G401 (cell line): ENCODE data around the gene SYNJ2. TPM values are rescaled to one million over a fixed set of nuclear protein-coding genes. Genes with fewer than 3 reads are reported as not detected.

ENCODE experiments used
- DNase-seq: peaks from one replicate; pipeline ENCODE4 v3.0.0-alpha.2; 2015; ENCODE audit warnings: low spot score
- in situ Hi-C: cut with HindIII; loops from 2 replicates; pipeline ENCODE4 v1.10.0; 2016; ENCODE audit warnings: low sequenced_read_pairs, mixed read lengths
- total RNA-seq: library from RNA; depleted of rRNA; stranded (reverse); fragments of >200 nt; shearing (Covaris generic); gene quantifications from 2 replicates; pipeline ENCODE4 v1.2.3, GENCODE V29; 2014

Gene SYNJ2
- total RNA-seq, 1 experiment from 2014 or later, result 12.2 TPM

GRCh38 chr6:158033077-158033750, 51.6 kb downstream of the SYNJ2 start:
- in situ Hi-C loops, result no loop called here
- no peak for DNase-seq

GRCh38 chr6:158033751-158034702, 52.4 kb downstream of the SYNJ2 start:
- no peak for DNase-seq
- in situ Hi-C loops, result no loop called here

GRCh38 chr6:158036261-158036660, 54.6 kb downstream of the SYNJ2 start:
- in situ Hi-C loops, result no loop called here
- DNase-seq, result no peak

GRCh38 chr6:158037021-158037420, 55.4 kb downstream of the SYNJ2 start:
- in situ Hi-C loops, result no loop called here
- no peak for DNase-seq

- DNase-seq, result no peak
- in situ Hi-C loops, result no loop called here
Observed at GRCh38 chr6:158037771-158038170, 56.1 kb downstream of the SYNJ2 start.

GRCh38 chr6:158038291-158039177, 56.9 kb downstream of the SYNJ2 start:
- in situ Hi-C loops, result no loop called here
- no peak for DNase-seq

GRCh38 chr6:158039178-158039557, 57.5 kb downstream of the SYNJ2 start:
- in situ Hi-C loops, result no loop called here
- DNase-seq, result no peak

GRCh38 chr6:158039571-158040050, 57.9 kb downstream of the SYNJ2 start:
- peak; percentile 87 for DNase-seq
- in situ Hi-C loops, result no loop called here

- DNase-seq, result no peak
- in situ Hi-C loops, result no loop called here
Observed at GRCh38 chr6:158040051-158040803, 58.6 kb downstream of the SYNJ2 start.

GRCh38 chr6:158040804-158041347, 59.2 kb downstream of the SYNJ2 start:
- in situ Hi-C loops, result no loop called here
- DNase-seq, result no peak

- in situ Hi-C loops, result no loop called here
- DNase-seq, result no peak
Observed at GRCh38 chr6:158041370-158041769, 59.7 kb downstream of the SYNJ2 start.

- in situ Hi-C loops, result no loop called here
- no peak for DNase-seq
Observed at GRCh38 chr6:158041788-158042187, 60.1 kb downstream of the SYNJ2 start.

GRCh38 chr6:158042245-158042798, 60.7 kb downstream of the SYNJ2 start:
- no peak for DNase-seq
- in situ Hi-C loops, result no loop called here

GRCh38 chr6:158043008-158043407, 61.3 kb downstream of the SYNJ2 start:
- in situ Hi-C loops, result no loop called here
- DNase-seq, result no peak

GRCh38 chr6:158043586-158044524, 62.2 kb downstream of the SYNJ2 start:
- in situ Hi-C loops, result no loop called here
- DNase-seq, result peak; percentile 55

GRCh38 chr6:158044525-158044888, 62.8 kb downstream of the SYNJ2 start:
- DNase-seq, result no peak
- in situ Hi-C loops, result no loop called here
